ENCODE data around the gene CDC25C. TPM values are rescaled to one million over a fixed set of nuclear protein-coding genes. Genes with fewer than 3 reads are reported as not detected.
A peak's percentile ranks its signal among the peaks of the same experiment; 100 is the strongest.

The CDC25C gene
- total RNA-seq, 2 experiments from 2014 or later: 19.2 to 21.1 TPM

DNA sequence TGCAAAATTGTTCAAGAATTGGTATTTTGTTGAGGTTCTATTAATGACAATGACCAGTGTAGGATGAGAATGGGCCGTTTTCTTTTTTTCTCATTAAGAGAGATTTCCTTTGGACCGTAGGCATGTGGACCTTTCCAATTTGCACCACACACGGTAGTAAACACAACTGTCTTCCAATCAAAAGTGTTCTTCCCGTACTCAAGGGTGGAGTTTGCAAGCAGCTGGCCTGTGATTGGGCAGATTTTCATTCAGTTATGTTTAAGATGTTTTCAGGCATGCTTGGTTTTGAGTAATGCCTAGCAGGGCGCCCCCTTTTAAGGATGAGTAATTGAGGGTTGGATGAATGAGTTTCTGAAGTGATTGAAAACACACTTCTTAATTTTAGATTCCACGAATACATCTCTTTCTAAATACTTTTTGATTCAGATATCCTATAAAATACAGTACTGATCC lies 23.3 kb upstream of the CDC25C start:
- Histone ChIP-seq H3K4me1 (ENCODE audit: insufficient read depth, low read length, poor library complexity, severe bottlenecking) (peaks cover 19% of the 10 kb centered on the region), H3K9me3 (ENCODE audit: low read length) (no peaks in the 10 kb centered on the region), H3K4me3 (ENCODE audit: low read depth, low read length, poor library complexity, severe bottlenecking) (peak overlapping the region; percentile 98), H3K79me2 (ENCODE audit: insufficient read depth, low read depth, low read length) (peaks cover 70% of the 10 kb centered on the region), H3K4me2 (ENCODE audit: low read length) (peak overlapping the region; percentile 90), H3K9me2 (ENCODE audit: insufficient read depth, low read length) (no peaks in the 10 kb centered on the region), H4K20me1 (ENCODE audit: insufficient read depth, low read length) (peaks cover 31% of the 10 kb centered on the region), H3K27ac (ENCODE audit: low read depth, low read length, poor library complexity, severe bottlenecking) (peak overlapping the region; percentile 17), H2AFZ (ENCODE audit: low read length) (no peak overlapping the region), H3K36me3 (ENCODE audit: insufficient read depth, low read length) (peaks cover 30% of the 10 kb centered on the region)
- TSS peak; percentile 49 for BruUV-seq (replicated peaks)
- intact Hi-C loops (cut with micrococcal nuclease; ENCODE audit: unreplicated experiment): loop anchor here (5.0 kb wide), 1 partner anchor 187 kb away; the partner anchor contains the start of gene ETF1
- no peak for TF ChIP-seq EZH2phosphoT487 (IDR thresholded peaks at IDR 0.05; ENCODE audit: borderline replicate concordance, low read depth, low read length)
- TF ChIP-seq CTCF (conservative IDR thresholded peaks at IDR 0.05; ENCODE audit: low read length): peak; percentile 66
- CTCF ChIA-PET (ENCODE audit: unreplicated experiment): interaction anchor here (0.7 to 3.9 kb wide), 2 partner anchors 15 to 16 kb away, joined by 3 to 34 read pairs; partner anchors contain the start of gene FAM53C
- DNase-seq (ENCODE audit: low spot score): peak; percentile 73
- POLR2A ChIA-PET: interaction anchor here (0.7 to 8.4 kb wide), 8 partner anchors 16 to 922 kb away, joined by 3 to 102 read pairs (median 4); partner anchors contain the start of genes BRD8, CDC23, CDC25C and ETF1

DNA sequence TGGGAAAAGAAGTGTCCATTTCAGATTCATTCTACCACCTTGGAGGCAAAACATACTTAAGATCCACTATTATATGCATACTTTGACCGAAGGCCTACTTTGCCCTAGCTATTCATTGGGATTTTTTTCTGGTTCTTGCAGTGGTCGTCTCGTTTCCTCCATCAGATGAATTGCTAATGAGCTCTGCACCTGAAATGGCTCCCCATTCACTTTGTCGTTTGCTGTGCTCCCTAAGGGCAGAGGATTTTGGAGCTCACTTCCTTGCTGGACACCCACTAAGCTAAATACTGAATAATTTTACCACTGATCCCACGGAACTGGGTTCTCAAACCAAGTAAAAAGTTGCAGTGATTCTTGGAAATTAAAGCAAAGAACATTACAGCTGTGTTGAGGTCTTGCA lies 22.8 kb upstream of the CDC25C start:
- Histone ChIP-seq H3K79me2 (ENCODE audit: insufficient read depth, low read depth, low read length) (peaks cover 64% of the 10 kb centered on the region), H3K36me3 (ENCODE audit: insufficient read depth, low read length) (peaks cover 36% of the 10 kb centered on the region), H3K27ac (ENCODE audit: low read depth, low read length, poor library complexity, severe bottlenecking) (peak overlapping the region; percentile 17), H3K9me2 (ENCODE audit: insufficient read depth, low read length) (no peaks in the 10 kb centered on the region), H3K4me1 (ENCODE audit: insufficient read depth, low read length, poor library complexity, severe bottlenecking) (peaks cover 19% of the 10 kb centered on the region), H3K4me2 (ENCODE audit: low read length) (peak overlapping the region; percentile 90), H3K9me3 (ENCODE audit: low read length) (no peaks in the 10 kb centered on the region), H3K4me3 (ENCODE audit: low read depth, low read length, poor library complexity, severe bottlenecking) (peak overlapping the region; percentile 98), H4K20me1 (ENCODE audit: insufficient read depth, low read length) (peaks cover 31% of the 10 kb centered on the region), H2AFZ (ENCODE audit: low read length) (no peak overlapping the region)
- BruUV-seq (replicated peaks): no TSS peak
- no peak for TF ChIP-seq CTCF (conservative IDR thresholded peaks at IDR 0.05; ENCODE audit: low read length)
- no peak for TF ChIP-seq EZH2phosphoT487 (IDR thresholded peaks at IDR 0.05; ENCODE audit: borderline replicate concordance, low read depth, low read length)
- ChIA-PET POLR2A (interaction anchor here (0.5 to 8.4 kb wide), 11 partner anchors 14 to 267 kb away, joined by 4 to 102 read pairs (median 5); partner anchors contain the start of genes BRD8, CDC23, CDC25C and ETF1), CTCF (ENCODE audit: unreplicated experiment) (interaction anchor here (0.7 to 3.9 kb wide), 4 partner anchors 16 to 175 kb away, joined by 3 to 34 read pairs (median 4); partner anchors contain the start of genes BRD8, CDC25C, FAM53C and KIF20A)
- intact Hi-C loops (cut with micrococcal nuclease; ENCODE audit: unreplicated experiment): loop anchor here (5.0 kb wide), 1 partner anchor 188 kb away; the partner anchor contains the start of gene ETF1
- no peak for DNase-seq (ENCODE audit: low spot score)
